Suprapubic skin (tissue), 3 donors: ENCODE results near the gene RAB12.

Experiments
- EP300 ChIP-seq: sonication (generic); formaldehyde crosslinking; IDR thresholded peaks from one replicate; pipeline ENCODE4 v1.6.1; 2017; ENCODE audit warnings: antibody characterized with exemption
- POLR2A ChIP-seq, 2 donors: fragments of 450-650 bp; IDR thresholded peaks; one replicate each; pipeline ENCODE4 v1.6.1; 2017; ENCODE audit warnings: antibody characterized with exemption in 2 of 2, mild to moderate bottlenecking in 2 of 2, moderate library complexity in 2 of 2
- TF ChIP-seq, protein P1 (sequence below), 2 donors: fragments of 200-600 bp in 1 of 2; fragments of 450-650 bp in 1 of 2; sonication (generic) in 1 of 2; IDR thresholded peaks; one replicate each; pipeline ENCODE4 v1.5.1; 2016 to 2019; ENCODE audit warnings: antibody characterized with exemption in 2 of 2, mild to moderate bottlenecking in 1 of 2, moderate library complexity in 1 of 2

DNA sequence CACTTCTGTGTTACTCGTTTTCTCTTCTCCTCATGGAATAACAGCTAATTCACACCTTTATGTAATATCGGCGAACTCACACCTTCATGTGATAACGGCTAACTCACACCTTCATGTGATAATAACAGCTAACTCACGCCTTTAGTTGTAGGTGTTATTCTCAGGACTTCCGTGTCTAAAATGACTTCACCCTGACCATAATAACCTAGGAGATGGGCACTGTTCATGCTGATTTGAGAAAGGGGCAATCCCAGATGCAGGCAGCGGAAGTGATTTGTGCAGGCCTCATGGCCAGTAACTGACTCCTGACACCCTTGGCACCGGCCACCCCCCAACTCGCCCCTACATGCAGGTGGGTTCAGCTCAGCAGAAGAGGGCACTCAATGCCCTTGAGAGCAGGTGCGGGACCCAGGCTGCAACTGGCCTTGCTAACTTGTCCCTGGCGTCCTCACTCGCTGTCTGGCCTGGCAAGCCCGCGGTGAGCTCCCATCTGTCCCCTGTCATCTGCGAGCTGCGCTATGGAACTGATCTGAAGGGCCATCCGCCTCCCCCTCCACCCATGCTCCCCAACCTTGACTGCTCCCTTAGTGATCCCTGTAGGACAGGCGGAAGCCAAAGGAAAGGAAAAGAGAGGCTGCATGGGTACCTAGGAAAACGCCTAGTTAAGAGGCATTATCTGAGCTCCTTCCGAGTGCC is 53.5 kb downstream of the RAB12 start:
- TF ChIP-seq, protein P1, sequence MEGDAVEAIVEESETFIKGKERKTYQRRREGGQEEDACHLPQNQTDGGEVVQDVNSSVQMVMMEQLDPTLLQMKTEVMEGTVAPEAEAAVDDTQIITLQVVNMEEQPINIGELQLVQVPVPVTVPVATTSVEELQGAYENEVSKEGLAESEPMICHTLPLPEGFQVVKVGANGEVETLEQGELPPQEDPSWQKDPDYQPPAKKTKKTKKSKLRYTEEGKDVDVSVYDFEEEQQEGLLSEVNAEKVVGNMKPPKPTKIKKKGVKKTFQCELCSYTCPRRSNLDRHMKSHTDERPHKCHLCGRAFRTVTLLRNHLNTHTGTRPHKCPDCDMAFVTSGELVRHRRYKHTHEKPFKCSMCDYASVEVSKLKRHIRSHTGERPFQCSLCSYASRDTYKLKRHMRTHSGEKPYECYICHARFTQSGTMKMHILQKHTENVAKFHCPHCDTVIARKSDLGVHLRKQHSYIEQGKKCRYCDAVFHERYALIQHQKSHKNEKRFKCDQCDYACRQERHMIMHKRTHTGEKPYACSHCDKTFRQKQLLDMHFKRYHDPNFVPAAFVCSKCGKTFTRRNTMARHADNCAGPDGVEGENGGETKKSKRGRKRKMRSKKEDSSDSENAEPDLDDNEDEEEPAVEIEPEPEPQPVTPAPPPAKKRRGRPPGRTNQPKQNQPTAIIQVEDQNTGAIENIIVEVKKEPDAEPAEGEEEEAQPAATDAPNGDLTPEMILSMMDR (IDR thresholded peaks at IDR 0.05): no peak
- no peak for TF ChIP-seq POLR2A (IDR thresholded peaks at IDR 0.05)
- TF ChIP-seq EP300: no peak
